Measurements from ENCODE around the gene PDGFRA. TPM values are rescaled to one million over a fixed set of nuclear protein-coding genes. Genes with fewer than 3 reads are reported as not detected.

Gene PDGFRA
- total RNA-seq, 2 donors from 2014 or later = 20.5 to 32.5 TPM

DNA sequence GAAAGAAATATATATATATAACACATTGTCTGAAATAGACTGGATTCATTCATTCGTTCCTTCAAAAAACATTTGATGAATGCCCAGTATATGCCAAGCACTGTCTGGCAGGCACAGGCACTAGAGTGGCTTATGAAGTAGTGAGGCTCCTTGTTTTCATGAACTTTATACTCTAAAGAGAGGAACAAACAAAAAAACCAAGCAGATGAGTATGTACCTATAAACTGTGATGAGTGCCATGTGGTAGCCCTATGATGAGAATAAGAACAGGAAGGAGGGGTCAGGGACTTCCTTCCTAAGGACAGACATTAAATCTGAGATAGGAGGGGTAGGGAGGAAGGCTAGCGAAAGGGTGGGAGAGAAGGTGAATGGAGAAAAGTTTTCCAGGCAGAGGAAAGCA lies 19.5 kb upstream of the PDGFRA start:
- intact Hi-C loops (cut with DNase I) = loop anchor here (10.0 kb wide), 2 partner anchors 105 to 505 kb away; partner anchors contain the start of gene GSX2
- TF ChIP-seq CTCF (IDR thresholded peaks at IDR 0.05) = no peak
- H3K27me3 ChIP-seq = no peaks in the 10 kb centered on the region

DNA sequence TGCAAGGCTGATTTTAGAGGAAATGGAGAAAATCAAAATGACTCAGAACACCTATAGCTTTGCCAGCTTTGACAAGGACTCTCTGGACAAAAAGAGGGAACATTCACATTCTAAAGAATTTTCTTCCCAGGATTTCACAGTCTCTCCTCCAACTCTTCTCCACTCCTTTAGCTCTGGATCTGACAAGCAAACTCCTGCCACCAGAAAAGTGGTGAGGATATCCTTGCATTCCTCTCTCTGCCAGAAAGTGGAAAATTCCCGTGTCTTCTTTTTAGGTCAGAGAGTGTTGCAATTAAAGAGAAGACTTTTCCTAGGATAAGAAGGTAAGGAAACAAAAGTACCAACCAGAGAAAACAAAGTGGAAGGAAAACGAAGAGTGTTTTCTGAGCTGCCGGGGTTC lies 16.1 kb upstream of the PDGFRA start:
- H3K27ac ChIP-seq = no peak overlapping the region
- DNase-seq = no peak
- no peak overlapping the region for H3K9ac ChIP-seq (ENCODE audit: low read depth in 2 of 2, low read length in 2 of 2)
- no peaks in the 10 kb centered on the region for H3K4me1 ChIP-seq
- peaks cover under 1% of the 10 kb centered on the region for H3K27me3 ChIP-seq
- no peak overlapping the region for H3K4me3 ChIP-seq
- intact Hi-C loops (cut with DNase I) = loop anchor here (10.0 kb wide), 2 partner anchors 108 to 508 kb away; partner anchors contain the start of gene GSX2
- H3K36me3 ChIP-seq = no peaks in the 10 kb centered on the region
- no peaks in the 10 kb centered on the region for H3K9me3 ChIP-seq
- TF ChIP-seq CTCF (IDR thresholded peaks at IDR 0.05) = no peak

More for the DNA sequence above, 19.5 kb upstream of the PDGFRA start:
- no peaks in the 10 kb centered on the region for H3K9me3 ChIP-seq
- H3K27ac ChIP-seq = no peak overlapping the region
- DNase-seq = no peak
- no peaks in the 10 kb centered on the region for H3K36me3 ChIP-seq
- H3K4me1 ChIP-seq = no peaks in the 10 kb centered on the region
- no peak overlapping the region for H3K4me3 ChIP-seq
- H3K9ac ChIP-seq (ENCODE audit: low read depth in 2 of 2, low read length in 2 of 2) = no peak overlapping the region

- intact Hi-C loops (cut with DNase I) = loop anchor here (10.0 kb wide), 2 partner anchors 109 to 509 kb away; partner anchors contain the start of gene GSX2
- DNase-seq = no peak
- TF ChIP-seq CTCF (IDR thresholded peaks at IDR 0.05) = no peak
- H3K9ac ChIP-seq (ENCODE audit: low read depth in 2 of 2, low read length in 2 of 2) = no peak overlapping the region
- H3K9me3 ChIP-seq = no peaks in the 10 kb centered on the region
- no peak overlapping the region for H3K4me3 ChIP-seq
- H3K27me3 ChIP-seq = peaks cover 8% of the 10 kb centered on the region
- H3K27ac ChIP-seq = no peak overlapping the region
- no peaks in the 10 kb centered on the region for H3K36me3 ChIP-seq
- no peaks in the 10 kb centered on the region for H3K4me1 ChIP-seq
Observed at GRCh38 chr4:54213761-54214160, 15.3 kb upstream of the PDGFRA start.

GRCh38 chr4:54215379-54216077 lies 13.6 kb upstream of the PDGFRA start:
- Histone ChIP-seq H3K36me3 (no peaks in the 10 kb centered on the region), H3K27me3 (peaks cover 8% of the 10 kb centered on the region), H3K4me3 (no peak overlapping the region), H3K9me3 (no peaks in the 10 kb centered on the region), H3K4me1 (no peaks in the 10 kb centered on the region), H3K27ac (no peak overlapping the region), H3K9ac (ENCODE audit: low read depth in 2 of 2, low read length in 2 of 2) (no peak overlapping the region)
- no peak for TF ChIP-seq CTCF (IDR thresholded peaks at IDR 0.05)
- intact Hi-C loops (cut with DNase I) = loop anchor here (5.0 to 10.0 kb wide), 3 partner anchors 111 to 511 kb away; partner anchors contain the start of gene GSX2
- no peak for DNase-seq

DNA sequence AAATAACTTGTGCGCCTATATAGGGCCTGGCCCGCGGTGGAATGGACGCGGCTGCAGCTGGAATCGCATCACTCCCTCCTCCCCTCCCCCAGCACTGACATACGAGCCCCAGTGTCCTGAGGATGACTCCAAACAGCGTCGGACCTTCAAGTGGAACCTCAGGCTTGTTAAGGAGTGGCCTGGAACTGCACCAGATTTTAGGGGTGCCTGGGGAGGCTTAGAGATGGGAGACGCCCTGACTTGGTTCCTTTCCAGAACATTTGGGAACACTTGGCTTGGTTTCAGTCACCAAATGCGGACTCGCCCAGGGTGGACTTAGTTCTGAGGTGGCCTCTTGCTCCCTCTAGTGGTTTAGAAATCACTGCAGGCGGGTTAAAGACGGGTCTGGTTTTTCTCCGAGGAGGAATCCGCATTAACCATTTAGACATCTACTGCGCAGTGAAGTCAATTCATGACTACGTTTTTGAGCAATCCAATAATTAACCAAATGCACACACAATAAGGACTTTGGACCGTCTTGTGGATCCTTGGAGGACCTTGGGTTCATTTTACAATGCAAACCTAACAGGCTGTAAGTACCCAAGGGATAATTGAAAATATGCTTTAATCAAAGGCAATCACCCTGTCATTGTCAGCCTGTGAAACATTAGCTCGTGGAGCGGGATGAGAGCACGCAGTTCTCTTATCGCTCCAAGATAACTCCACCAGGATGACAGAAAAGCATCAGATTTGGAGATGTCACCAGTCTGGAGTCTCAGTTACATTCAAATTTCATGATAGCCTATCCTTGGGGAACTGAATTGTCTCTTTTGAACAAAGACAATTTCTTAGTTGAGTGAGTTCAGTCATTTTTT lies 11.2 kb upstream of the PDGFRA start:
- H3K36me3 ChIP-seq = no peaks in the 10 kb centered on the region
- peak; percentile 83 for TF ChIP-seq CTCF (IDR thresholded peaks at IDR 0.05)
- intact Hi-C loops (cut with DNase I) = loop anchor here (2.0 to 10.0 kb wide), 4 partner anchors 113 to 513 kb away; partner anchors contain the start of gene GSX2
- H3K4me1 ChIP-seq = no peaks in the 10 kb centered on the region
- H3K27ac ChIP-seq = no peak overlapping the region
- peak; percentile 79 for DNase-seq
- no peaks in the 10 kb centered on the region for H3K9me3 ChIP-seq
- H3K9ac ChIP-seq (ENCODE audit: low read depth in 2 of 2, low read length in 2 of 2) = no peak overlapping the region
- H3K4me3 ChIP-seq = peak overlapping the region; percentile 12
- peaks cover 8% of the 10 kb centered on the region for H3K27me3 ChIP-seq
